Body of pancreas (tissue), 4 donors: Measurements from ENCODE around the gene RILPL1.

Experiments used
- POLR2A ChIP-seq, 3 donors: fragments of 450-650 bp; IDR thresholded peaks; one replicate each; pipeline ENCODE4 v1.6.1; 2016; ENCODE audit warnings: antibody characterized with exemption in 3 of 3, mild to moderate bottlenecking in 2 of 3
- TF ChIP-seq, protein P1 (sequence below), 7 experiments: fragments of 450-650 bp in 4 of 7; fragments of 200-600 bp in 3 of 7; sonication (generic) in 3 of 7; IDR thresholded peaks; one replicate each; pipeline ENCODE4 v1.5.1; 2016 to 2019; ENCODE audit warnings: antibody characterized with exemption in 7 of 7

DNA sequence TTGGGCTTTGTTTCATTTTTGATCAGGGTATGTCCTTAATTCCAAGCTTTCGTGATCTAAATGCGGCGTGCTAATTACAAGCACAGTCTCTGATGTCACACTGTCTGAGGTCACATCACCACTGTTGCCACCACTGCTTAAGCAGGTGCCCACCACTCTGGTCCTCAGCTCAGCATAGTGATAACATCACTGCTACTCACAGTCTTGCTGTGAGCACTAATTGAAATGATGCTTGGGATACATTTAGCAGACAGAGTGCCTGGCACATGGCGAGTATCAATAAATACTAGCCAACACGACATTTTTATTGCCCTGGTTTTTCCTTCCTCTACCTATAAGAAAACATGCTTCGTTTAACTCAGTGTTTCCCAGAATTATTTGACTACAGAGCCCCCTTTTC, 104.9 kb downstream of the RILPL1 start:
- TF ChIP-seq, protein P1, sequence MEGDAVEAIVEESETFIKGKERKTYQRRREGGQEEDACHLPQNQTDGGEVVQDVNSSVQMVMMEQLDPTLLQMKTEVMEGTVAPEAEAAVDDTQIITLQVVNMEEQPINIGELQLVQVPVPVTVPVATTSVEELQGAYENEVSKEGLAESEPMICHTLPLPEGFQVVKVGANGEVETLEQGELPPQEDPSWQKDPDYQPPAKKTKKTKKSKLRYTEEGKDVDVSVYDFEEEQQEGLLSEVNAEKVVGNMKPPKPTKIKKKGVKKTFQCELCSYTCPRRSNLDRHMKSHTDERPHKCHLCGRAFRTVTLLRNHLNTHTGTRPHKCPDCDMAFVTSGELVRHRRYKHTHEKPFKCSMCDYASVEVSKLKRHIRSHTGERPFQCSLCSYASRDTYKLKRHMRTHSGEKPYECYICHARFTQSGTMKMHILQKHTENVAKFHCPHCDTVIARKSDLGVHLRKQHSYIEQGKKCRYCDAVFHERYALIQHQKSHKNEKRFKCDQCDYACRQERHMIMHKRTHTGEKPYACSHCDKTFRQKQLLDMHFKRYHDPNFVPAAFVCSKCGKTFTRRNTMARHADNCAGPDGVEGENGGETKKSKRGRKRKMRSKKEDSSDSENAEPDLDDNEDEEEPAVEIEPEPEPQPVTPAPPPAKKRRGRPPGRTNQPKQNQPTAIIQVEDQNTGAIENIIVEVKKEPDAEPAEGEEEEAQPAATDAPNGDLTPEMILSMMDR (IDR thresholded peaks at IDR 0.05) = no peak
- TF ChIP-seq POLR2A (IDR thresholded peaks at IDR 0.05) = no peak
